GM23338 (cell line): Measurements from ENCODE around the gene FBXL17. TPM values are rescaled to one million over a fixed set of nuclear protein-coding genes. Genes with fewer than 3 reads are reported as not detected.

ENCODE experiments used
- ATAC-seq: fragments of 200-7000 bp; cut with Tn5 transposase; 3 replicates; pipeline ENCODE4 v1.9.1; 2020
- DNase-seq: peaks from one replicate; pipeline ENCODE4 v3.0.0-alpha.2; 2015; ENCODE audit warnings: low spot score
- H2AFZ ChIP-seq: fragments of 200-600 bp; sonication (generic); 2 replicates; pipeline ENCODE4 v1.8.0; 2016; ENCODE audit warnings: antibody characterized with exemption, mild to moderate bottlenecking, moderate library complexity
- H3F3A ChIP-seq: fragments of 200-600 bp; sonication (generic); replicated peaks from 2 replicates; pipeline ENCODE4 v1.8.0; 2017; ENCODE audit warnings: antibody characterized with exemption, mixed run types, low read depth
- H3K27ac ChIP-seq: fragments of 200-600 bp; sonication (generic); 2 replicates; pipeline ENCODE4 v1.6.1; 2016; ENCODE audit warnings: low read depth
- H3K27me3 ChIP-seq: fragments of 200-600 bp; sonication (generic); 2 replicates; pipeline ENCODE4 v1.8.0; 2016; ENCODE audit warnings: mild to moderate bottlenecking, mixed run types, moderate library complexity; ENCODE audit not compliant: insufficient read depth
- H3K36me3 ChIP-seq: fragments of 200-600 bp; sonication (generic); 2 replicates; pipeline ENCODE4 v1.8.0; 2016; ENCODE audit warnings: mild to moderate bottlenecking; ENCODE audit not compliant: insufficient read depth
- H3K4me1 ChIP-seq: fragments of 200-600 bp; sonication (generic); 2 replicates; pipeline ENCODE4 v1.8.0; 2016; ENCODE audit warnings: mild to moderate bottlenecking, moderate library complexity; ENCODE audit not compliant: insufficient read depth
- H3K4me2 ChIP-seq: fragments of 200-600 bp; sonication (generic); 2 replicates; pipeline ENCODE4 v1.7.1; 2017; ENCODE audit warnings: mixed run types
- H3K4me3 ChIP-seq: fragments of 200-600 bp; sonication (generic); 2 replicates; pipeline ENCODE4 v1.6.1; 2016; ENCODE audit warnings: mixed run types
- H3K79me2 ChIP-seq: fragments of 200-600 bp; sonication (generic); replicated peaks from 2 replicates; pipeline ENCODE4 v1.8.0; 2017; ENCODE audit warnings: mild to moderate bottlenecking; ENCODE audit not compliant: insufficient read depth
- H3K9me2 ChIP-seq: fragments of 200-600 bp; sonication (generic); 2 replicates; pipeline ENCODE4 v1.8.0; 2017; ENCODE audit not compliant: insufficient read depth
- H4K20me1 ChIP-seq: fragments of 200-600 bp; sonication (generic); replicated peaks from 2 replicates; pipeline ENCODE4 v1.8.0; 2017; ENCODE audit warnings: mild to moderate bottlenecking; ENCODE audit not compliant: insufficient read depth
- H3K27ac Mint-ChIP-seq: 2 replicates; pipeline ENCODE4 v1.8.0; 2020; ENCODE audit warnings: inconsistent platforms, mild to moderate bottlenecking, moderate library complexity, mixed read lengths
- H3K27me3 Mint-ChIP-seq: 3 replicates; pipeline ENCODE4 v1.8.0; 2022; ENCODE audit warnings: low read depth, mild to moderate bottlenecking, moderate library complexity, mixed read lengths, inconsistent platforms; ENCODE audit not compliant: insufficient read depth, poor library complexity
- H3K36me3 Mint-ChIP-seq: 3 replicates; pipeline ENCODE4 v1.8.0; 2021; ENCODE audit warnings: low read depth, mild to moderate bottlenecking, inconsistent platforms, moderate library complexity, mixed read lengths
- H3K4me1 Mint-ChIP-seq: 3 replicates; pipeline ENCODE4 v1.8.0; 2020; ENCODE audit warnings: mild to moderate bottlenecking, inconsistent platforms, mixed read lengths
- H3K4me3 Mint-ChIP-seq: 3 replicates; pipeline ENCODE4 v1.8.0; 2021; ENCODE audit warnings: moderate library complexity, mild to moderate bottlenecking, inconsistent platforms, mixed read lengths
- H3K9me3 Mint-ChIP-seq: 3 replicates; pipeline ENCODE4 v1.8.0; 2020; ENCODE audit warnings: moderate library complexity, mild to moderate bottlenecking, inconsistent platforms, mixed read lengths
- CREB1 ChIP-seq: fragments of 250-450 bp; sonication (Bioruptor Pico); IDR thresholded peaks from 2 replicates; pipeline ENCODE4 v1.5.0; 2020; ENCODE audit warnings: low read depth, mild to moderate bottlenecking, moderate library complexity
- CTCF ChIP-seq, 2 experiments: fragments of 200-600 bp in 1 of 2; sonication (generic) in 1 of 2; conservative IDR thresholded peaks; 2 replicates each; pipeline versions ENCODE4 v1.5.1 to v1.6.1; 2016 to 2017; ENCODE audit warnings: antibody characterized with exemption in 2 of 2, low read depth in 2 of 2, mild to moderate bottlenecking in 2 of 2, moderate library complexity in 1 of 2
- ETS1 ChIP-seq: IDR thresholded peaks from 2 replicates; pipeline ENCODE4 v1.6.1; 2016; ENCODE audit warnings: antibody characterized with exemption
- EZH2 ChIP-seq: fragments of 200-600 bp; sonication (generic); IDR thresholded peaks from one replicate; pipeline ENCODE4 v1.8.0; 2017; ENCODE audit warnings: antibody characterized with exemption, mild to moderate bottlenecking, low read depth; ENCODE audit not compliant: unreplicated experiment
- NANOG ChIP-seq: IDR thresholded peaks from 2 replicates; pipeline ENCODE4 v1.6.1; 2016; ENCODE audit warnings: antibody characterized with exemption, borderline replicate concordance
- POLR2AphosphoS5 ChIP-seq: IDR thresholded peaks from 2 replicates; pipeline ENCODE4 v1.6.1; 2016; ENCODE audit warnings: antibody characterized with exemption, low read depth
- REST ChIP-seq: IDR thresholded peaks from one replicate; pipeline ENCODE4 v1.6.1; 2018; ENCODE audit warnings: antibody characterized with exemption; ENCODE audit not compliant: unreplicated experiment
- ZNF114 ChIP-seq: fragments of 250-450 bp; sonication (Bioruptor Pico); IDR thresholded peaks from 2 replicates; pipeline ENCODE4 v1.5.0; 2020; ENCODE audit warnings: mild to moderate bottlenecking, moderate library complexity
- ZNF331 ChIP-seq: fragments of 250-450 bp; sonication (Bioruptor Pico); IDR thresholded peaks from 2 replicates; pipeline ENCODE4 v1.5.0; 2020; ENCODE audit warnings: low read depth, mild to moderate bottlenecking, moderate library complexity
- ZNF462 ChIP-seq: fragments of 250-450 bp; sonication (Bioruptor Pico); IDR thresholded peaks from 2 replicates; pipeline ENCODE4 v1.5.0; 2020; ENCODE audit warnings: mild to moderate bottlenecking, moderate library complexity
- polyA plus RNA-seq: library from polyadenylated mRNA; unstranded; fragments of >200 nt; fragmentation: Nextera tagmentation; extraction: Ambion mirVana; gene quantifications from 2 replicates; pipeline ENCODE4 v1.2.1, GENCODE V29; 2016
- total RNA-seq: library from RNA; depleted of rRNA; stranded (reverse); fragments of >200 nt; shearing (Covaris generic); gene quantifications from 2 replicates; pipeline ENCODE4 v1.2.3, GENCODE V29; 2014

Gene FBXL17
- total and polyA plus RNA-seq, 2 experiments from 2014 or later = 2.0 to 2.7 TPM

GRCh38 chr5:108167174-108167573 is 214.7 kb downstream of the FBXL17 start:
- H3K4me1 Mint-ChIP-seq = no peaks in the 10 kb centered on the region
- no peaks in the 10 kb centered on the region for H3K27me3 Mint-ChIP-seq
- Histone ChIP-seq H3K79me2 (no peaks in the 10 kb centered on the region), H3K36me3 (no peaks in the 10 kb centered on the region), H3F3A (no peaks in the 10 kb centered on the region), H3K27me3 (no peaks in the 10 kb centered on the region), H3K27ac (no peak overlapping the region), H3K4me3 (no peak overlapping the region), H3K4me2 (no peak overlapping the region), H3K4me1 (no peaks in the 10 kb centered on the region), H2AFZ (no peak overlapping the region), H3K9me2 (no peaks in the 10 kb centered on the region), H4K20me1 (no peaks in the 10 kb centered on the region)
- no peak for TF ChIP-seq NANOG
- no peak for TF ChIP-seq ZNF114
- no peak for TF ChIP-seq ZNF462
- TF ChIP-seq REST = no peak
- no peak for TF ChIP-seq CREB1 (CRISPR knock-in tag)
- TF ChIP-seq EZH2 = no peak
- no peak for TF ChIP-seq POLR2AphosphoS5
- no peak for TF ChIP-seq CTCF (conservative IDR thresholded peaks at IDR 0.05; ENCODE audit: low read depth in 2 of 2)
- no peak for TF ChIP-seq ETS1
- TF ChIP-seq ZNF331 = no peak
- ATAC-seq (no peak), DNase-seq (no peak)
- no peak overlapping the region for H3K27ac Mint-ChIP-seq
- no peak overlapping the region for H3K4me3 Mint-ChIP-seq
- peaks cover 6% of the 10 kb centered on the region; the same call in 2 of the 3 replicates for H3K36me3 Mint-ChIP-seq
- H3K9me3 Mint-ChIP-seq = peaks cover 5% of the 10 kb centered on the region; the same call in 2 of the 3 replicates
